SK-N-SH treated with all-trans-retinoic acid at 6 μM for 48 hours (cell line): ENCODE results near the gene TSHZ2.

Experiments used
- ATAC-seq: fragments of 200-7000 bp; cut with Tn5 transposase; 3 replicates; pipeline ENCODE4 v1.9.1; 2020; ENCODE audit warnings: mild to moderate bottlenecking, moderate library complexity
- BACH2 ChIP-seq: fragments of 250-450 bp; sonication (Bioruptor Pico); IDR thresholded peaks from 2 replicates; pipeline ENCODE4 v1.9.0; 2021; ENCODE audit warnings: mild to moderate bottlenecking, borderline replicate concordance
- ESRRG ChIP-seq: fragments of 250-450 bp; sonication (Bioruptor Pico); IDR thresholded peaks from 2 replicates; pipeline ENCODE4 v1.6.1; 2021; ENCODE audit warnings: mild to moderate bottlenecking
- GLIS3 ChIP-seq: fragments of 250-450 bp; sonication (Bioruptor Pico); IDR thresholded peaks from 2 replicates; pipeline ENCODE4 v1.5.0; 2020; ENCODE audit warnings: mild to moderate bottlenecking, moderate library complexity
- ISL1 ChIP-seq: fragments of 250-450 bp; sonication (Bioruptor Pico); IDR thresholded peaks from 2 replicates; pipeline ENCODE4 v2.1.2; 2022; ENCODE audit warnings: mild to moderate bottlenecking, moderate library complexity
- OSR1 ChIP-seq: fragments of 250-450 bp; sonication (Bioruptor Pico); IDR thresholded peaks from 2 replicates; pipeline ENCODE4 v1.8.0; 2022; ENCODE audit warnings: moderate library complexity, mild to moderate bottlenecking, inconsistent platforms
- PPARA ChIP-seq: fragments of 250-450 bp; sonication (Bioruptor Pico); IDR thresholded peaks from 2 replicates; pipeline ENCODE4 v1.5.0; 2020; ENCODE audit warnings: mild to moderate bottlenecking, borderline replicate concordance
- RARB ChIP-seq: fragments of 250-450 bp; sonication (Bioruptor Pico); IDR thresholded peaks from 2 replicates; pipeline ENCODE4 v1.8.0; 2021; ENCODE audit warnings: mild to moderate bottlenecking, moderate library complexity
- SNAI2 ChIP-seq: fragments of 250-450 bp; sonication (Bioruptor Pico); IDR thresholded peaks from 2 replicates; pipeline ENCODE4 v1.5.0; 2020; ENCODE audit warnings: mild to moderate bottlenecking, moderate library complexity
- TCF4 ChIP-seq: fragments of 250-450 bp; sonication (Bioruptor Pico); IDR thresholded peaks from 2 replicates; pipeline ENCODE4 v1.8.0; 2021; ENCODE audit warnings: mild to moderate bottlenecking, moderate library complexity, borderline replicate concordance
- ZC3H10 ChIP-seq: fragments of 250-450 bp; sonication (Bioruptor Pico); IDR thresholded peaks from 2 replicates; pipeline ENCODE4 v1.5.1; 2021; ENCODE audit warnings: mild to moderate bottlenecking, moderate library complexity
- ZFP3 ChIP-seq: fragments of 250-450 bp; sonication (Bioruptor Pico); IDR thresholded peaks from 2 replicates; pipeline ENCODE4 v1.5.0; 2020; ENCODE audit warnings: mild to moderate bottlenecking, moderate library complexity
- ZFP30 ChIP-seq: fragments of 450-650 bp; formaldehyde crosslinking; IDR thresholded peaks from 2 replicates; pipeline ENCODE4 v1.5.0; 2022; ENCODE audit warnings: mild to moderate bottlenecking, moderate library complexity
- ZNF70 ChIP-seq: fragments of 450-650 bp; formaldehyde crosslinking; IDR thresholded peaks from 2 replicates; pipeline ENCODE4 v1.5.0; 2020; ENCODE audit warnings: mild to moderate bottlenecking, moderate library complexity
- TF ChIP-seq, protein P1 (sequence below): fragments of 250-450 bp; sonication (Bioruptor Pico); IDR thresholded peaks from 2 replicates; pipeline ENCODE4 v1.5.1; 2021; ENCODE audit warnings: mild to moderate bottlenecking, moderate library complexity
- TF ChIP-seq, protein P2 (sequence below): fragments of 250-450 bp; sonication (Bioruptor Pico); IDR thresholded peaks from 2 replicates; pipeline ENCODE4 v1.8.0; 2021; ENCODE audit warnings: low read depth, mild to moderate bottlenecking, moderate library complexity, borderline replicate concordance
- TF ChIP-seq, protein P3 (sequence below): fragments of 250-450 bp; sonication (Bioruptor Pico); IDR thresholded peaks from 2 replicates; pipeline ENCODE4 v1.5.1; 2020; ENCODE audit warnings: low read depth, mild to moderate bottlenecking, moderate library complexity
- TF ChIP-seq, protein P4 (sequence below): fragments of 250-450 bp; sonication (Bioruptor Pico); IDR thresholded peaks from 2 replicates; pipeline ENCODE4 v1.5.0; 2020; ENCODE audit warnings: mild to moderate bottlenecking, moderate library complexity

TSHZ2 gene

DNA sequence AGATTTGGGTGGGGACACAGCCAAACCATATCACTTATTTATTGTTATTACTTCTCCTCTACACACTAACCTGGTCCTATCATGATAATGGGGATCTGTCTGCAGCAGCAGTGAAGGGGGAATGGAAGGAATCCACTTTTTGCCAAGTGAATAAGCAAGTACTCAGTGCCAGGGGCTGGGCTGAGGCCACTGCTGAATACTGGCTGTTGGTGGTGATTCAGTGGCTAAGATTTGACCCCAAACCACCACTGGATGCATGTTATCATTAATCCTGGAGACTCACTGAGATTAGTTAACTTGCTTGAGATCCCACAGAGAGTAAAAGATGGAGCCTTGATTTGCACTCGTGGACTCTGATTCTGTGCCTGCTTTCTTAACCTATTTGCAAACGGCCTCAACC is 127.7 kb downstream of the TSHZ2 start:
- TF ChIP-seq, protein P1, sequence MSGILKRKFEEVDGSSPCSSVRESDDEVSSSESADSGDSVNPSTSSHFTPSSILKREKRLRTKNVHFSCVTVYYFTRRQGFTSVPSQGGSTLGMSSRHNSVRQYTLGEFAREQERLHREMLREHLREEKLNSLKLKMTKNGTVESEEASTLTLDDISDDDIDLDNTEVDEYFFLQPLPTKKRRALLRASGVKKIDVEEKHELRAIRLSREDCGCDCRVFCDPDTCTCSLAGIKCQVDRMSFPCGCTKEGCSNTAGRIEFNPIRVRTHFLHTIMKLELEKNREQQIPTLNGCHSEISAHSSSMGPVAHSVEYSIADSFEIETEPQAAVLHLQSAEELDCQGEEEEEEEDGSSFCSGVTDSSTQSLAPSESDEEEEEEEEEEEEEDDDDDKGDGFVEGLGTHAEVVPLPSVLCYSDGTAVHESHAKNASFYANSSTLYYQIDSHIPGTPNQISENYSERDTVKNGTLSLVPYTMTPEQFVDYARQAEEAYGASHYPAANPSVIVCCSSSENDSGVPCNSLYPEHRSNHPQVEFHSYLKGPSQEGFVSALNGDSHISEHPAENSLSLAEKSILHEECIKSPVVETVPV (CRISPR knock-in tag), result no peak
- TF ChIP-seq ESRRG (CRISPR knock-in tag), result no peak
- no peak for TF ChIP-seq RARB
- TF ChIP-seq TCF4 (CRISPR knock-in tag), result no peak
- TF ChIP-seq ZC3H10 (CRISPR knock-in tag), result no peak
- no peak for TF ChIP-seq BACH2 (CRISPR knock-in tag)
- TF ChIP-seq OSR1, result no peak
- TF ChIP-seq PPARA (CRISPR knock-in tag), result no peak
- no peak for TF ChIP-seq GLIS3
- TF ChIP-seq SNAI2, result no peak
- no peak for TF ChIP-seq ZNF70 (CRISPR knock-in tag)
- TF ChIP-seq, protein P2, sequence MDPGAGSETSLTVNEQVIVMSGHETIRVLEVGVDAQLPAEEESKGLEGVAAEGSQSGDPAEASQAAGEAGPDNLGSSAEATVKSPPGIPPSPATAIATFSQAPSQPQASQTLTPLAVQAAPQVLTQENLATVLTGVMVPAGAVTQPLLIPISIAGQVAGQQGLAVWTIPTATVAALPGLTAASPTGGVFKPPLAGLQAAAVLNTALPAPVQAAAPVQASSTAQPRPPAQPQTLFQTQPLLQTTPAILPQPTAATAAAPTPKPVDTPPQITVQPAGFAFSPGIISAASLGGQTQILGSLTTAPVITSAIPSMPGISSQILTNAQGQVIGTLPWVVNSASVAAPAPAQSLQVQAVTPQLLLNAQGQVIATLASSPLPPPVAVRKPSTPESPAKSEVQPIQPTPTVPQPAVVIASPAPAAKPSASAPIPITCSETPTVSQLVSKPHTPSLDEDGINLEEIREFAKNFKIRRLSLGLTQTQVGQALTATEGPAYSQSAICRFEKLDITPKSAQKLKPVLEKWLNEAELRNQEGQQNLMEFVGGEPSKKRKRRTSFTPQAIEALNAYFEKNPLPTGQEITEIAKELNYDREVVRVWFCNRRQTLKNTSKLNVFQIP, result no peak
- no peak for ATAC-seq

DNA sequence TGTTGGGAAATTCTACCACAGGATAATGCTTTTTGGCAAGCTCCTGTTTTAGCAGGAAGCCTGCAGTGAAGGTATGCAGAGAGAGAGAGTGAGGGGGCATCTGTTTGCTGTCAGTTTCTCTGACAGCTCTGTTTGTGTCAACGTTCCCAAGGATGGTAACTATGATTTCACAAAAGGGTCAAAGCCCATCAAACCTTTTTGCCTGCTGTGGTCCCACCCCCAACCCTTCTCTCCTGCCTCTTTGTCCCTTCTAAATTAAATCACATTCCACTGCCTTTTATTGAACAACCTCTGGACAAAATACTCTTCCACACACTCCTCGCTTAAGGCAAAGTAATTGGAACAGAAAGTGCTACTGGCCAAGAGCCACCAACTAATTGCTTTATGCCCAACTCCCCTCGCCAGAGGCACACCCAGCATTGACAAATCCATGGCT is 128.3 kb downstream of the TSHZ2 start:
- ATAC-seq, result no peak; the same call in 2 of the 3 replicates
- no peak for TF ChIP-seq ZNF70 (CRISPR knock-in tag)
- peak; percentile 98 for TF ChIP-seq ISL1 (CRISPR knock-in tag)
- no peak for TF ChIP-seq ZFP30
- peak; percentile 27; the same call in 1 of the 2 replicates for TF ChIP-seq ZFP3 (CRISPR knock-in tag)
- TF ChIP-seq, protein P2, result peak; percentile 24; the same call in 1 of the 2 replicates
- TF ChIP-seq, protein P3, sequence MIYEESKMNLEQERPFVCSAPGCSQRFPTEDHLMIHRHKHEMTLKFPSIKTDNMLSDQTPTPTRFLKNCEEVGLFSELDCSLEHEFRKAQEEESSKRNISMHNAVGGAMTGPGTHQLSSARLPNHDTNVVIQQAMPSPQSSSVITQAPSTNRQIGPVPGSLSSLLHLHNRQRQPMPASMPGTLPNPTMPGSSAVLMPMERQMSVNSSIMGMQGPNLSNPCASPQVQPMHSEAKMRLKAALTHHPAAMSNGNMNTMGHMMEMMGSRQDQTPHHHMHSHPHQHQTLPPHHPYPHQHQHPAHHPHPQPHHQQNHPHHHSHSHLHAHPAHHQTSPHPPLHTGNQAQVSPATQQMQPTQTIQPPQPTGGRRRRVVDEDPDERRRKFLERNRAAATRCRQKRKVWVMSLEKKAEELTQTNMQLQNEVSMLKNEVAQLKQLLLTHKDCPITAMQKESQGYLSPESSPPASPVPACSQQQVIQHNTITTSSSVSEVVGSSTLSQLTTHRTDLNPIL, result peak; percentile 72
- peak; percentile 91 for TF ChIP-seq TCF4 (CRISPR knock-in tag)
- TF ChIP-seq, protein P1 (CRISPR knock-in tag), result peak; percentile 48; the same call in 1 of the 2 replicates
- no peak for TF ChIP-seq OSR1
- no peak for TF ChIP-seq GLIS3
- TF ChIP-seq, protein P4, sequence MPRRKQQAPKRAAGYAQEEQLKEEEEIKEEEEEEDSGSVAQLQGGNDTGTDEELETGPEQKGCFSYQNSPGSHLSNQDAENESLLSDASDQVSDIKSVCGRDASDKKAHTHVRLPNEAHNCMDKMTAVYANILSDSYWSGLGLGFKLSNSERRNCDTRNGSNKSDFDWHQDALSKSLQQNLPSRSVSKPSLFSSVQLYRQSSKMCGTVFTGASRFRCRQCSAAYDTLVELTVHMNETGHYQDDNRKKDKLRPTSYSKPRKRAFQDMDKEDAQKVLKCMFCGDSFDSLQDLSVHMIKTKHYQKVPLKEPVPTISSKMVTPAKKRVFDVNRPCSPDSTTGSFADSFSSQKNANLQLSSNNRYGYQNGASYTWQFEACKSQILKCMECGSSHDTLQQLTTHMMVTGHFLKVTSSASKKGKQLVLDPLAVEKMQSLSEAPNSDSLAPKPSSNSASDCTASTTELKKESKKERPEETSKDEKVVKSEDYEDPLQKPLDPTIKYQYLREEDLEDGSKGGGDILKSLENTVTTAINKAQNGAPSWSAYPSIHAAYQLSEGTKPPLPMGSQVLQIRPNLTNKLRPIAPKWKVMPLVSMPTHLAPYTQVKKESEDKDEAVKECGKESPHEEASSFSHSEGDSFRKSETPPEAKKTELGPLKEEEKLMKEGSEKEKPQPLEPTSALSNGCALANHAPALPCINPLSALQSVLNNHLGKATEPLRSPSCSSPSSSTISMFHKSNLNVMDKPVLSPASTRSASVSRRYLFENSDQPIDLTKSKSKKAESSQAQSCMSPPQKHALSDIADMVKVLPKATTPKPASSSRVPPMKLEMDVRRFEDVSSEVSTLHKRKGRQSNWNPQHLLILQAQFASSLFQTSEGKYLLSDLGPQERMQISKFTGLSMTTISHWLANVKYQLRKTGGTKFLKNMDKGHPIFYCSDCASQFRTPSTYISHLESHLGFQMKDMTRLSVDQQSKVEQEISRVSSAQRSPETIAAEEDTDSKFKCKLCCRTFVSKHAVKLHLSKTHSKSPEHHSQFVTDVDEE (CRISPR knock-in tag), result peak; percentile 89; the same call in 1 of the 2 replicates

DNA sequence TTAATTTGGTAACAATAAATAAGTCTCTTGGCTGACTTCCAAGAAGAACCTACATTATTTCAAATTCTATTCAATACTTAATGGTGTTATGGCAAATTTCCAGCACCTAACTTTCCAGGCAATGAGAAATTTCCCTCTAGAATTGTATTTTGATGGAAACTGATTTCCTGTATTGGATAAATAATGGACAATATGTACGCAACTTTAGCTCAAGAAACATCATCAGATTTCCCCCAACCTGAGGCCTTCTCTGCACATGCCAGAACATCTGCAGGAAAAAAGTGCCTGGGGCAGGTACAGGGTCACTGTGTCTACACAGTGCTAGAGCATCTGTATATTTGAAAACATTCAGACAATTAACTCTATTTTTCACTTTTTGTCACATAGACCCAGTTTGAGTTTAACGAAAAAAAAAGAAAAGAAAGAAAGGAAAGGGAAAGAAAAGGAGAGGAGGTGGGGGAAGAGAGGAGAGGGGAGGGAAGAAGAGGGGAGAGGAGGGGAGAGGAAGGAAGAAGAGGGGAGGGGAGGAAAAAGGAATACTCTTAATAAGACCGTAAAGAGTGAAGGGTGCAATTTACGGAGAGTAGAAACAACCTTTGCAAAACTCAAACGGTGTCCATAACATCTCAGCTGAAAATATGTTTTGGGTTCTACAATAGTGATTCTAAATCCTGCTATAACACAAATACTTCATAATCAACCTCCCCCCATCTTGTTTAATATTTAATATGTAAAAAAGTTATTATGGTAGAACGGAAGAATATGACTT is 130.0 kb downstream of the TSHZ2 start:
- no peak for ATAC-seq
- TF ChIP-seq, protein P3, result no peak
- no peak for TF ChIP-seq PPARA (CRISPR knock-in tag)
- TF ChIP-seq, all 23 proteins: peak for 0
